K562 (cell line): ENCODE results near the gene CS. TPM values are rescaled to one million over a fixed set of nuclear protein-coding genes. Genes with fewer than 3 reads are reported as not detected.
A peak's percentile ranks its signal among the peaks of the same experiment; 100 is the strongest.

ENCODE experiments used
- ATF1 ChIP-seq, 2 experiments: fragments of 450-650 bp in 1 of 2; IDR thresholded peaks; 2 replicates each; pipeline ENCODE4 v1.6.1; 2016; ENCODE audit warnings: missing compliant biosample characterization in 1 of 2, missing genetic modification characterization in 1 of 2
- CHD4 ChIP-seq: fragments of 200-600 bp; sonication (generic); IDR thresholded peaks from 3 replicates; pipeline ENCODE4 v1.6.1; 2012; ENCODE audit warnings: low read depth, mild to moderate bottlenecking, mixed read lengths, low read length, inconsistent platforms; ENCODE audit not compliant: insufficient read depth, insufficient replicate concordance, poor library complexity, severe bottlenecking
- EHMT2 ChIP-seq: fragments of 450-650 bp; IDR thresholded peaks from 2 replicates; pipeline ENCODE4 v1.6.1; 2018; ENCODE audit warnings: antibody characterized with exemption
- FOXK1 ChIP-seq: sonication (generic); formaldehyde crosslinking; IDR thresholded peaks from 2 replicates; pipeline ENCODE4 v1.8.0; 2022; ENCODE audit warnings: missing genetic modification reagents, mild to moderate bottlenecking, borderline replicate concordance
- FOXK2 ChIP-seq, 2 experiments: fragments of 450-650 bp; IDR thresholded peaks in 1 of 2; conservative IDR thresholded peaks in 1 of 2; 2 replicates each; pipeline ENCODE4 v1.6.1; 2016; ENCODE audit warnings: low read depth in 2 of 2, mild to moderate bottlenecking in 1 of 2
- GABPB2 ChIP-seq: fragments of 250-450 bp; sonication (Bioruptor Pico); conservative IDR thresholded peaks from 2 replicates; pipeline ENCODE4 v1.5.1; 2021; ENCODE audit warnings: mild to moderate bottlenecking
- HCFC1 ChIP-seq: IDR thresholded peaks from 2 replicates; pipeline ENCODE4 v1.6.1; 2012; ENCODE audit warnings: low read depth, low read length, improper control_type of control experiment
- IRF2 ChIP-seq: sonication (generic); formaldehyde crosslinking; IDR thresholded peaks from 2 replicates; pipeline ENCODE4 v1.8.1; 2022; ENCODE audit warnings: mild to moderate bottlenecking, missing genetic modification reagents
- JUN ChIP-seq, 2 experiments: sonication (generic) in 1 of 2; formaldehyde crosslinking in 1 of 2; IDR thresholded peaks; 2 replicates each; pipeline versions ENCODE4 v1.6.1 to v1.8.0; 2012 to 2022; ENCODE audit warnings: borderline replicate concordance in 2 of 2, mild to moderate bottlenecking in 2 of 2, improper control_type of control experiment in 1 of 2, low read depth in 1 of 2, low read length in 1 of 2, missing genetic modification reagents in 1 of 2
- KLF13 ChIP-seq: fragments of 450-650 bp; IDR thresholded peaks from 2 replicates; pipeline ENCODE4 v1.6.1; 2016; ENCODE audit warnings: missing genetic modification characterization, low read depth, mild to moderate bottlenecking, missing compliant biosample characterization, moderate library complexity, borderline replicate concordance
- LEF1 ChIP-seq: fragments of 450-650 bp; IDR thresholded peaks from 2 replicates; pipeline ENCODE4 v1.6.1; 2016; ENCODE audit warnings: mild to moderate bottlenecking
- MCM3 ChIP-seq: fragments of 450-650 bp; IDR thresholded peaks from 2 replicates; pipeline ENCODE4 v1.6.1; 2016
- MECOM ChIP-seq: fragments of 250-450 bp; sonication (Bioruptor Pico); IDR thresholded peaks from 2 replicates; pipeline ENCODE4 v1.8.0; 2022; ENCODE audit warnings: inconsistent platforms
- NR3C1 ChIP-seq: sonication (generic); formaldehyde crosslinking; IDR thresholded peaks from 2 replicates; pipeline ENCODE4 v1.8.1; 2022; ENCODE audit warnings: missing genetic modification reagents
- NRF1 ChIP-seq, 2 experiments: fragments of 450-650 bp; IDR thresholded peaks in 1 of 2; conservative IDR thresholded peaks in 1 of 2; 2 replicates each; pipeline ENCODE4 v1.6.1; 2014; ENCODE audit warnings: mild to moderate bottlenecking in 2 of 2
- PHF21A ChIP-seq: fragments of 450-650 bp; IDR thresholded peaks from 2 replicates; pipeline ENCODE4 v1.6.1; 2017; ENCODE audit warnings: low read depth, borderline replicate concordance
- SETDB1 ChIP-seq: IDR thresholded peaks from one replicate; pipeline ENCODE4 v1.6.1; 2012; ENCODE audit warnings: low read length, control low read depth, inconsistent platforms
- SMARCA4 ChIP-seq: fragments of 450-650 bp; IDR thresholded peaks from 2 replicates; pipeline ENCODE4 v1.6.1; 2016
- SPI1 ChIP-seq: IDR thresholded peaks from 2 replicates; pipeline ENCODE4 v1.6.1; 2011; ENCODE audit warnings: low read depth, low read length, control low read depth, borderline replicate concordance
- SUPT5H ChIP-seq: fragments of 450-650 bp; IDR thresholded peaks from 2 replicates; pipeline ENCODE4 v1.6.1; 2016
- ZFP1 ChIP-seq: fragments of 450-650 bp; formaldehyde crosslinking; IDR thresholded peaks from 2 replicates; pipeline ENCODE4 v1.4.0; 2020; ENCODE audit warnings: mild to moderate bottlenecking, mixed read lengths
- ZKSCAN1 ChIP-seq: fragments of 150-350 bp; IDR thresholded peaks from 2 replicates; pipeline ENCODE4 v1.6.1; 2016; ENCODE audit warnings: low read depth, low read length
- ZNF586 ChIP-seq: fragments of 450-650 bp; formaldehyde crosslinking; conservative IDR thresholded peaks from 2 replicates; pipeline ENCODE4 v1.4.0; 2020; ENCODE audit warnings: mild to moderate bottlenecking, moderate library complexity
- ZNF699 ChIP-seq: fragments of 250-450 bp; sonication (Bioruptor Pico); IDR thresholded peaks from 2 replicates; pipeline ENCODE4 v1.8.0; 2021; ENCODE audit warnings: mild to moderate bottlenecking, moderate library complexity; ENCODE audit not compliant: insufficient replicate concordance
- ZNF778 ChIP-seq: fragments of 450-650 bp; formaldehyde crosslinking; IDR thresholded peaks from 2 replicates; pipeline ENCODE4 v1.4.0; 2020; ENCODE audit warnings: mild to moderate bottlenecking, moderate library complexity
- polyA plus RNA-seq, 8 experiments: library from polyadenylated mRNA; depleted of rRNA in 4 of 8; stranded (reverse) in 5 of 8; unstranded in 3 of 8; fragments of >200 nt; fragmentation: Nextera tagmentation in 2 of 8; fragmentation: Illumina TruSeq in 1 of 8; extraction: Ambion mirVana in 2 of 8; extraction: Trizol in 1 of 8; gene quantifications; 2 replicates each; pipeline versions ENCODE4 v1.2.1 to v1.2.3, GENCODE V29; 2011 to 2014; ENCODE audit warnings: inconsistent platforms in 1 of 8, missing spikeins in 1 of 8
- total RNA-seq, 7 experiments: library from RNA; depleted of rRNA in 6 of 7; stranded (reverse); fragments of >200 nt in 6 of 7; fragmentation: Illumina TruSeq in 2 of 7; extraction: Trizol in 2 of 7; gene quantifications; 2 replicates each; pipeline versions ENCODE4 v1.2.1 to v1.2.3, GENCODE V29; 2011 to 2021; ENCODE audit warnings: low replicate concordance in 1 of 7
- TF ChIP-seq, protein P1 (sequence below): fragments of 250-450 bp; sonication (Bioruptor Pico); IDR thresholded peaks from 2 replicates; pipeline ENCODE4 v1.5.0; 2022; ENCODE audit warnings: mild to moderate bottlenecking

CS gene
- total and polyA plus RNA-seq, 9 of the 15 experiments (the other 6 are each of a cell fraction or from before 2014, with no cell fraction given) = 99.9 to 390 (median 149) TPM

DNA sequence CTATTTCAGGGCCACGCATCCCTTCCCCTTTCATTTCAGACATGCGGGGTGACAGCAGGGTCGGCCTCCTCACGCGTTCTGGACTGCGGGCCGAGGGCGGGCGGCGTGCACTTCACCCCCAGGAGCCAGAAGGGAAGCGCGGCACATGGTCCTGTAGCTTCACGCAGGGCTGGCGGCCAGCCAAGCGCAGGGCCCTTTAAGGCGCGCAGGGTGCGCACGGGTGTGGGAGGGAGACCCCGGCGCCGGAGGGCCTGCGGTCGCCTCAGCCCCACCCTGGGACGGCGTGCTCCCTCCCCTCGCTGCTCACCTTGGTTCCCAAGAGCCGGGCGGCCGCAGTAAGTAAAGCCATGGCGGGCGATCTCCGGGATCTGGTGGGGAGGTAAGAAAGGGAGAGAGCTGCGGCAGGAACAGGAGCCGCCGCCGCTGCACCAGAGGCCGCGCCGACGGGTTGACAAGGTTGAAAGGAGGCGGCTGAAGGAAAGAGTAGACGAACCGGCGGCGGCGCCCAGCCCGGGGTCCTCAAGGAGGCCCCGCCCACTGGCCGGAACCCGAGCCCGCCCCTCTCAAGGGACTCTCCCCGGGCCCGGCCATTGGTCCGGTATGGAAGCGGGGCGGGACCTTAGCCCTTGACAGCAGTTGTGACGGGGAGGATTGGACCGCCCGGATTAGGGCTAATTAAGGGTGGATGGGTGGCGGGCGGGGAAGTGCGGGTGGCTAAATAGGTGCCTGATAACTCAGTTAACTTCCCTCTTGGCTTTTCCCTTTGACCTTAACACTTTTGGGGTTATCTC, at the start of gene CS (continued):
- TF ChIP-seq ZNF778 (CRISPR knock-in tag) = no peak
- TF ChIP-seq IRF2 (CRISPR knock-in tag) = no peak
- TF ChIP-seq CHD4 = no peak
- 0 out of 2 replicates have a peak, but pooled peaks have one; percentile 24 for TF ChIP-seq SPI1
- TF ChIP-seq, protein P1, sequence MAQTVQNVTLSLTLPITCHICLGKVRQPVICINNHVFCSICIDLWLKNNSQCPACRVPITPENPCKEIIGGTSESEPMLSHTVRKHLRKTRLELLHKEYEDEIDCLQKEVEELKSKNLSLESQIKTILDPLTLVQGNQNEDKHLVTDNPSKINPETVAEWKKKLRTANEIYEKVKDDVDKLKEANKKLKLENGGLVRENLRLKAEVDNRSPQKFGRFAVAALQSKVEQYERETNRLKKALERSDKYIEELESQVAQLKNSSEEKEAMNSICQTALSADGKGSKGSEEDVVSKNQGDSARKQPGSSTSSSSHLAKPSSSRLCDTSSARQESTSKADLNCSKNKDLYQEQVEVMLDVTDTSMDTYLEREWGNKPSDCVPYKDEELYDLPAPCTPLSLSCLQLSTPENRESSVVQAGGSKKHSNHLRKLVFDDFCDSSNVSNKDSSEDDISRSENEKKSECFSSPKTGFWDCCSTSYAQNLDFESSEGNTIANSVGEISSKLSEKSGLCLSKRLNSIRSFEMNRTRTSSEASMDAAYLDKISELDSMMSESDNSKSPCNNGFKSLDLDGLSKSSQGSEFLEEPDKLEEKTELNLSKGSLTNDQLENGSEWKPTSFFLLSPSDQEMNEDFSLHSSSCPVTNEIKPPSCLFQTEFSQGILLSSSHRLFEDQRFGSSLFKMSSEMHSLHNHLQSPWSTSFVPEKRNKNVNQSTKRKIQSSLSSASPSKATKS (CRISPR knock-in tag) = no peak
- no peak for TF ChIP-seq ATF1 (CRISPR knock-in tag; IDR thresholded peaks at IDR 0.05)
- TF ChIP-seq ATF1 (tag; IDR thresholded peaks at IDR 0.05) = peak; percentile 47; the same call in 1 of the 2 replicates
- no peak for TF ChIP-seq GABPB2 (CRISPR knock-in tag)
- no peak for TF ChIP-seq EHMT2
- TF ChIP-seq ZNF699 (CRISPR knock-in tag) = no peak
- no peak for TF ChIP-seq PHF21A
- no peak for TF ChIP-seq SETDB1
- TF ChIP-seq NRF1 (conservative IDR thresholded peaks at IDR 0.05 in 1 of 2, IDR thresholded peaks at IDR 0.05 in 1 of 2) = peak; percentile 87 to 88
- TF ChIP-seq ZKSCAN1 = no peak
- no peak for TF ChIP-seq MECOM (CRISPR knock-in tag)
- TF ChIP-seq NR3C1 (CRISPR knock-in tag) = no peak
- TF ChIP-seq ZNF586 = no peak
- no peak for TF ChIP-seq JUN (IDR thresholded peaks at IDR 0.05; ENCODE audit: borderline replicate concordance, low read depth, low read length)
- TF ChIP-seq JUN (CRISPR knock-in tag; IDR thresholded peaks at IDR 0.05; ENCODE audit: borderline replicate concordance) = peak; percentile 89; the same call in 1 of the 2 replicates
- TF ChIP-seq HCFC1 = no peak
- no peak for TF ChIP-seq MCM3
- peak; percentile 92 for TF ChIP-seq SUPT5H
- TF ChIP-seq KLF13 (tag) = no peak
- TF ChIP-seq FOXK1 (CRISPR knock-in tag) = no peak; the same call in 1 of the 2 replicates
- peak in 1 of 2 experiments; percentile 22; a peak in 2 of 4 replicates for TF ChIP-seq FOXK2 (conservative IDR thresholded peaks at IDR 0.05 in 1 of 2, IDR thresholded peaks at IDR 0.05 in 1 of 2; ENCODE audit: low read depth in 2 of 2)
- TF ChIP-seq LEF1 = peak; percentile 20; the same call in 1 of the 2 replicates
- TF ChIP-seq ZFP1 (CRISPR knock-in tag) = no peak
- TF ChIP-seq SMARCA4 = no peak; the same call in none of the 2 replicates
